Activated CD8-positive, alpha-beta memory T cell treated with anti-CD3 and anti-CD28 coated beads for 24 hours (primary cell): Measurements from ENCODE around the gene STXBP6.
"Not testable (repeated sequence)": the region's sequence is repeated elsewhere in the genome, so short reads cannot be mapped to it uniquely, and the experiment has no call there.

Source experiments
- DNase-seq: peaks from one replicate; pipeline ENCODE4 v3.0.0-alpha.2; 2020

Gene STXBP6

GRCh38 chr14:24982472-24983155, 67.3 kb downstream of the STXBP6 start:
- DNase-seq, result no peak

- DNase-seq, result no peak
These were observed 70.2 kb downstream of the STXBP6 start for GRCh38 chr14:24979725-24980239.

- DNase-seq, result no peak
These were observed 70.9 kb downstream of the STXBP6 start for GRCh38 chr14:24978862-24979724.

GRCh38 chr14:24976602-24977001, 73.3 kb downstream of the STXBP6 start:
- DNase-seq, result no peak

- DNase-seq, result no peak
These were observed 74.6 kb downstream of the STXBP6 start for GRCh38 chr14:24975393-24975792.

GRCh38 chr14:24974591-24975374, 75.2 kb downstream of the STXBP6 start:
- DNase-seq, result no peak

GRCh38 chr14:24972844-24973243, 77.1 kb downstream of the STXBP6 start:
- DNase-seq, result no peak

GRCh38 chr14:24971255-24971654, 78.7 kb downstream of the STXBP6 start:
- no peak for DNase-seq

- DNase-seq, result no peak
These were observed 83.4 kb downstream of the STXBP6 start for GRCh38 chr14:24966579-24966964.

- DNase-seq, result no peak
These were observed 83.9 kb downstream of the STXBP6 start for GRCh38 chr14:24965934-24966578.

- no peak for DNase-seq
These were observed 84.4 kb downstream of the STXBP6 start for GRCh38 chr14:24965578-24965933.

GRCh38 chr14:24964591-24964990, 85.4 kb downstream of the STXBP6 start:
- DNase-seq, result no peak

GRCh38 chr14:24964048-24964447, 85.9 kb downstream of the STXBP6 start:
- no peak for DNase-seq

GRCh38 chr14:24962118-24962517, 87.8 kb downstream of the STXBP6 start:
- DNase-seq, result not testable (repeated sequence)

GRCh38 chr14:24960816-24961215, 89.1 kb downstream of the STXBP6 start:
- DNase-seq, result no peak

- no peak for DNase-seq
These were observed 90.1 kb downstream of the STXBP6 start for GRCh38 chr14:24959791-24960331.

GRCh38 chr14:24958271-24958670, 91.7 kb downstream of the STXBP6 start:
- no peak for DNase-seq

- DNase-seq, result no peak
These were observed 92.1 kb downstream of the STXBP6 start for GRCh38 chr14:24957814-24958213.

GRCh38 chr14:24956104-24956503, 93.8 kb downstream of the STXBP6 start:
- no peak for DNase-seq

GRCh38 chr14:24954700-24955037, 95.3 kb downstream of the STXBP6 start:
- DNase-seq, result no peak

- no peak for DNase-seq
These were observed 95.8 kb downstream of the STXBP6 start for GRCh38 chr14:24954037-24954699.
